ENCODE results near the gene TPCN2.

TPCN2 gene

GRCh38 chr11:69005631-69006368 is 42.9 kb upstream of the TPCN2 start:
- Histone ChIP-seq H3K27me3 (replicated peaks in 2 of 5; ENCODE audit: control insufficient read depth in 4 of 5, insufficient read depth in 5 of 5, low read length in 4 of 5) (peaks cover 0 to 51% (median 15%) of the 10 kb centered on the region in 5 experiments), H3K4me3 (ENCODE audit: control insufficient read depth in 1 of 7, extremely low read depth in 1 of 7, insufficient read depth in 4 of 7, low read depth in 2 of 7, low read length in 6 of 7) (no peak overlapping the region), H3K27ac (ENCODE audit: insufficient read depth in 1 of 2, low read depth in 1 of 2, low read length in 2 of 2, poor library complexity in 1 of 2, severe bottlenecking in 2 of 2) (no peak overlapping the region), H3K4me1 (ENCODE audit: control extremely low read depth in 1 of 4, control insufficient read depth in 4 of 4, insufficient read depth in 4 of 4, low read length in 3 of 4) (peaks cover 0 to 2% (median 1%) of the 10 kb centered on the region in 4 experiments), H3K9me3 (ENCODE audit: control extremely low read depth in 1 of 5, control insufficient read depth in 4 of 5, insufficient read depth in 2 of 5, low read depth in 1 of 5, low read length in 4 of 5) (no peaks in the 10 kb centered on the region), H3K36me3 (ENCODE audit: control insufficient read depth in 4 of 4, insufficient read depth in 4 of 4, low read length in 3 of 4) (no peaks in the 10 kb centered on the region)
- DNase-seq: no peak
- WGBS (ENCODE audit: insufficient coverage): 80% methylated on average over 41 of the region's 48 CpGs
- POLR2A ChIA-PET: no interaction called here
- CTCF ChIA-PET: no interaction called here

DNA sequence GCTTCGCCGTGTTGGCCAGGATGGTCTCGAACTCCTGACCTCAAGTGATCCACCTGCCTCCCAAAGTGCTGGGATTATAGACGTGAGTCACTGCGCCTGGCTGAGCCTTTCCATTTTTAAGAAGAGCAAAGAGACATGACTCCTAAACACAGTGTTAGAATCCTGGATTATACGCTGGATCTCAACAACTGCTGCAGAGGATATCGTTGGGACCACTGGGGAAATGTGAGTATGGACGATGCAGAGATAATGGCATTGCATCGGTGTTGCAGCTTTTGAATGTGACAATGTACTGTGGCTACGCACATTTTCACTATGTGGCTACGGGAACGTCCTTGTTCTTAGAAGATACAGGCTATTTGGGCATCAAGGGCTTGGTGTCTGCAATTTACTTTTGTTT is 41.9 kb upstream of the TPCN2 start:
- no peaks in the 10 kb centered on the region for H3K9me3 ChIP-seq (ENCODE audit: control extremely low read depth in 1 of 5, control insufficient read depth in 4 of 5, insufficient read depth in 2 of 5, low read depth in 1 of 5, low read length in 4 of 5)
- CTCF ChIA-PET: no interaction called here
- no peak overlapping the region for H3K27ac ChIP-seq (ENCODE audit: insufficient read depth in 1 of 2, low read depth in 1 of 2, low read length in 2 of 2, poor library complexity in 1 of 2, severe bottlenecking in 2 of 2)
- peaks cover 0 to 61% (median 16%) of the 10 kb centered on the region in 5 experiments for H3K27me3 ChIP-seq (replicated peaks in 2 of 5; ENCODE audit: control insufficient read depth in 4 of 5, insufficient read depth in 5 of 5, low read length in 4 of 5)
- no peaks in the 10 kb centered on the region for H3K36me3 ChIP-seq (ENCODE audit: control insufficient read depth in 4 of 4, insufficient read depth in 4 of 4, low read length in 3 of 4)
- no peak for DNase-seq
- peaks cover 0 to 7% (median 7%) of the 10 kb centered on the region in 4 experiments for H3K4me1 ChIP-seq (ENCODE audit: control extremely low read depth in 1 of 4, control insufficient read depth in 4 of 4, insufficient read depth in 4 of 4, low read length in 3 of 4)
- no peak overlapping the region for H3K4me3 ChIP-seq (ENCODE audit: control insufficient read depth in 1 of 7, extremely low read depth in 1 of 7, insufficient read depth in 4 of 7, low read depth in 2 of 7, low read length in 6 of 7)
- POLR2A ChIA-PET: no interaction called here
- 92% methylated on average over 11 of the region's 12 CpGs for WGBS (ENCODE audit: insufficient coverage)

DNA sequence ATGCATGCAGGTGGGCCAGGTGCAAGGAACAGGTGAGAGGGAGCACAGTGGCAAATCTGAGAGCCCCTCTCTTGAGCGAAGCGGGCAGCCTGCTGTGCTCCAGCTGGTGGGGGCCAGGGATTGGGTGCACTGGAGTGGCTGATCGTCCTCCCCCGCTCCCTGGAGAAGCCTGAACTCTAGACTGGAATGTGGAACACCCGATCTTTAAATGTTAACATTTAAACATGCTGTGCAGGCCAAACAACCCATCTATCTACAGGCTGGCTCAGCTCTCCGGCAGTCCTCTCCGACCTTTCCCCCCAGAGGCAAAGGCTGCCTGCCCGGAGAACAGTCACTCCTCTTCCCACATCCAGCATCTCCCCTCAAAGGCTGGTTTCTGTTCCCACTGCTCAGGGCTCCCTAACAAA is 40.8 kb upstream of the TPCN2 start:
- Histone ChIP-seq H3K9me3 (ENCODE audit: control extremely low read depth in 1 of 5, control insufficient read depth in 4 of 5, insufficient read depth in 2 of 5, low read depth in 1 of 5, low read length in 4 of 5) (no peaks in the 10 kb centered on the region), H3K36me3 (ENCODE audit: control insufficient read depth in 4 of 4, insufficient read depth in 4 of 4, low read length in 3 of 4) (no peaks in the 10 kb centered on the region), H3K27me3 (replicated peaks in 2 of 5; ENCODE audit: control insufficient read depth in 4 of 5, insufficient read depth in 5 of 5, low read length in 4 of 5) (peaks cover 0 to 72% (median 20%) of the 10 kb centered on the region in 5 experiments), H3K4me3 (ENCODE audit: control insufficient read depth in 1 of 7, extremely low read depth in 1 of 7, insufficient read depth in 4 of 7, low read depth in 2 of 7, low read length in 6 of 7) (no peak overlapping the region), H3K27ac (ENCODE audit: insufficient read depth in 1 of 2, low read depth in 1 of 2, low read length in 2 of 2, poor library complexity in 1 of 2, severe bottlenecking in 2 of 2) (no peak overlapping the region), H3K4me1 (ENCODE audit: control extremely low read depth in 1 of 4, control insufficient read depth in 4 of 4, insufficient read depth in 4 of 4, low read length in 3 of 4) (peaks cover 0 to 7% (median 7%) of the 10 kb centered on the region in 4 experiments)
- POLR2A ChIA-PET: no interaction called here
- no peak for DNase-seq
- CTCF ChIA-PET: interaction anchor here (0.6 kb wide), 1 partner anchor 24 kb away, joined by 3 read pairs; no protein-coding TSS in a partner anchor
- WGBS (ENCODE audit: insufficient coverage): 93% methylated on average over 5 of the region's 8 CpGs

GRCh38 chr11:69008737-69009440 is 39.8 kb upstream of the TPCN2 start:
- POLR2A ChIA-PET: no interaction called here
- 95% methylated on average over 14 of the region's 17 CpGs for WGBS (ENCODE audit: insufficient coverage)
- no peak overlapping the region for H3K4me3 ChIP-seq (ENCODE audit: control insufficient read depth in 1 of 7, extremely low read depth in 1 of 7, insufficient read depth in 4 of 7, low read depth in 2 of 7, low read length in 6 of 7)
- CTCF ChIA-PET: no interaction called here
- no peak for DNase-seq
- H3K27me3 ChIP-seq (replicated peaks in 2 of 5; ENCODE audit: control insufficient read depth in 4 of 5, insufficient read depth in 5 of 5, low read length in 4 of 5): peaks cover 0 to 82% (median 22%) of the 10 kb centered on the region in 5 experiments
- H3K36me3 ChIP-seq (ENCODE audit: control insufficient read depth in 4 of 4, insufficient read depth in 4 of 4, low read length in 3 of 4): no peaks in the 10 kb centered on the region
- no peak overlapping the region for H3K27ac ChIP-seq (ENCODE audit: insufficient read depth in 1 of 2, low read depth in 1 of 2, low read length in 2 of 2, poor library complexity in 1 of 2, severe bottlenecking in 2 of 2)
- H3K9me3 ChIP-seq (ENCODE audit: control extremely low read depth in 1 of 5, control insufficient read depth in 4 of 5, insufficient read depth in 2 of 5, low read depth in 1 of 5, low read length in 4 of 5): no peaks in the 10 kb centered on the region
- peaks cover 0 to 8% (median 7%) of the 10 kb centered on the region in 4 experiments for H3K4me1 ChIP-seq (ENCODE audit: control extremely low read depth in 1 of 4, control insufficient read depth in 4 of 4, insufficient read depth in 4 of 4, low read length in 3 of 4)

DNA sequence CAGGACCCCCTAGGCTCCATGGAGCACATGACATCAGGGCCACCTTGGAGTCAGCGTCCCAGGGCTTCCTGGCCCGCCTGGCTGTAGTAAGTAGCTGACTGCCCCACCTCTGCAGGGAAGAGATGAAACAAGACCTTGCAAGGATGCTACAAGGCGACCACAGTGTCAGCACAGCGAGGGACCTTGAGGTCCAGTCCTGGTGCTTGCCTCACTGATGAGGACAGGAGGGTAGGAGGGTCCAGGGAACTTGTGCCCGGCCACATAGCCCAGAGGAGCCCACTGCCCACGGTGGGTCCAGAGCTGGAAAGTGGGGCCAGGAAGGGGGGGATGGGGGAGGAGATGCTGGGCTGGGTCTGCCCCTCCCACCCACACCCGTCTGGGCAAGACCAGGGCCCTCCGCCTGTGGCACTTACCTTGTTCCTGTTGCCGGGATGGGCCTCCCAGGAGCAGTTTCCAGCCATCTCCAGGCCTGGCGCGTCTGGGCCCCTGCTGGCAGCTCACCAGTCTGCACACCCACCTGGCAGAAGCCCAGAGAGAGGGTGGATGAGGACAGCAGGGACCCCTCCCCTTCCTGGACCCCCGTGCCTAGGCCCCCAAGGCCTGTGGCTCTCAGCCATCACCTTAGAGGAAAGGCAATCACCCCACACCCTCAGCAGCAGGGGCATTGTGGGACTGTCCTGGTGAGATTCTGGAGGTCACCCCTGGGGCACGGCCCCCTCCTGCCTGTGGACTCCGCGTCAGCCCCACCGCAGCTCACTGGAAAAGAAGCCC is 39.1 kb upstream of the TPCN2 start:
- no peak for DNase-seq
- Histone ChIP-seq H3K27ac (ENCODE audit: insufficient read depth in 1 of 2, low read depth in 1 of 2, low read length in 2 of 2, poor library complexity in 1 of 2, severe bottlenecking in 2 of 2) (no peak overlapping the region), H3K27me3 (replicated peaks in 2 of 5; ENCODE audit: control insufficient read depth in 4 of 5, insufficient read depth in 5 of 5, low read length in 4 of 5) (peaks cover 0 to 89% (median 24%) of the 10 kb centered on the region in 5 experiments), H3K4me3 (ENCODE audit: control insufficient read depth in 1 of 7, extremely low read depth in 1 of 7, insufficient read depth in 4 of 7, low read depth in 2 of 7, low read length in 6 of 7) (no peak overlapping the region), H3K4me1 (ENCODE audit: control extremely low read depth in 1 of 4, control insufficient read depth in 4 of 4, insufficient read depth in 4 of 4, low read length in 3 of 4) (peaks cover 0 to 8% (median 7%) of the 10 kb centered on the region in 4 experiments), H3K9me3 (ENCODE audit: control extremely low read depth in 1 of 5, control insufficient read depth in 4 of 5, insufficient read depth in 2 of 5, low read depth in 1 of 5, low read length in 4 of 5) (no peaks in the 10 kb centered on the region), H3K36me3 (ENCODE audit: control insufficient read depth in 4 of 4, insufficient read depth in 4 of 4, low read length in 3 of 4) (no peaks in the 10 kb centered on the region)
- POLR2A ChIA-PET: no interaction called here
- WGBS (ENCODE audit: insufficient coverage): 82% methylated on average over 10 of the region's 16 CpGs
- CTCF ChIA-PET: no interaction called here

GRCh38 chr11:69010361-69010891 is 38.3 kb upstream of the TPCN2 start:
- Histone ChIP-seq H3K27me3 (replicated peaks in 2 of 5; ENCODE audit: control insufficient read depth in 4 of 5, insufficient read depth in 5 of 5, low read length in 4 of 5) (peaks cover 0 to 90% (median 25%) of the 10 kb centered on the region in 5 experiments), H3K4me3 (ENCODE audit: control insufficient read depth in 1 of 7, extremely low read depth in 1 of 7, insufficient read depth in 4 of 7, low read depth in 2 of 7, low read length in 6 of 7) (no peak overlapping the region), H3K4me1 (ENCODE audit: control extremely low read depth in 1 of 4, control insufficient read depth in 4 of 4, insufficient read depth in 4 of 4, low read length in 3 of 4) (peaks cover 0 to 8% (median 7%) of the 10 kb centered on the region in 4 experiments), H3K9me3 (ENCODE audit: control extremely low read depth in 1 of 5, control insufficient read depth in 4 of 5, insufficient read depth in 2 of 5, low read depth in 1 of 5, low read length in 4 of 5) (no peaks in the 10 kb centered on the region), H3K27ac (ENCODE audit: insufficient read depth in 1 of 2, low read depth in 1 of 2, low read length in 2 of 2, poor library complexity in 1 of 2, severe bottlenecking in 2 of 2) (no peak overlapping the region), H3K36me3 (ENCODE audit: control insufficient read depth in 4 of 4, insufficient read depth in 4 of 4, low read length in 3 of 4) (no peaks in the 10 kb centered on the region)
- CTCF ChIA-PET: interaction anchor here (1.1 kb wide), 1 partner anchor 9 kb away, joined by 3 read pairs; no protein-coding TSS in a partner anchor
- DNase-seq: no peak
- POLR2A ChIA-PET: no interaction called here
- 69% methylated on average over 6 of the region's 9 CpGs for WGBS (ENCODE audit: insufficient coverage)
